Medulla oblongata (tissue), 1 donor: ENCODE results near the gene GADD45G.

ENCODE experiments used
- DNase-seq: peaks from one replicate; pipeline ENCODE4 v3.0.0-alpha.2; 2015; ENCODE audit errors: extremely low spot score

Gene GADD45G

GRCh38 chr9:89609426-89610006, 4.7 kb downstream of the GADD45G start:
- DNase-seq: no peak

- DNase-seq: no peak
These were observed 5.6 kb downstream of the GADD45G start for GRCh38 chr9:89610391-89610925.

- DNase-seq: no peak
These were observed 6.6 kb downstream of the GADD45G start for GRCh38 chr9:89611425-89611824.

- no peak for DNase-seq
These were observed 7.9 kb downstream of the GADD45G start for GRCh38 chr9:89612566-89613278.

- no peak for DNase-seq
These were observed 9.4 kb downstream of the GADD45G start for GRCh38 chr9:89613912-89614892.

- no peak for DNase-seq
These were observed 10.8 kb downstream of the GADD45G start for GRCh38 chr9:89615661-89616060.

- DNase-seq: no peak
These were observed 11.6 kb downstream of the GADD45G start for GRCh38 chr9:89616411-89616810.

- DNase-seq: no peak
These were observed 13.2 kb downstream of the GADD45G start for GRCh38 chr9:89617978-89618377.

GRCh38 chr9:89619019-89619418, 14.2 kb downstream of the GADD45G start:
- DNase-seq: no peak

GRCh38 chr9:89619424-89620138, 14.8 kb downstream of the GADD45G start:
- no peak for DNase-seq

GRCh38 chr9:89621031-89621430, 16.2 kb downstream of the GADD45G start:
- DNase-seq: no peak

- peak; percentile 32 for DNase-seq
These were observed 16.9 kb downstream of the GADD45G start for GRCh38 chr9:89621676-89622075.

- peak; percentile 14 for DNase-seq
These were observed 18.4 kb downstream of the GADD45G start for GRCh38 chr9:89622933-89623861.

- DNase-seq: peak; percentile 64
These were observed 19.2 kb downstream of the GADD45G start for GRCh38 chr9:89623925-89624420.

GRCh38 chr9:89625721-89626687, 21.2 kb downstream of the GADD45G start:
- DNase-seq: no peak

GRCh38 chr9:89626741-89627265, 22.0 kb downstream of the GADD45G start:
- DNase-seq: no peak

GRCh38 chr9:89628601-89629000, 23.8 kb downstream of the GADD45G start:
- DNase-seq: no peak

- no peak for DNase-seq
These were observed 24.5 kb downstream of the GADD45G start for GRCh38 chr9:89629081-89629976.
